ENCODE results near the gene MTF2.
A peak's percentile ranks its signal among the peaks of the same experiment; 100 is the strongest.
"Not testable (repeated sequence)": the region's sequence is repeated elsewhere in the genome, so short reads cannot be mapped to it uniquely, and the experiment has no call there.

The MTF2 gene

DNA sequence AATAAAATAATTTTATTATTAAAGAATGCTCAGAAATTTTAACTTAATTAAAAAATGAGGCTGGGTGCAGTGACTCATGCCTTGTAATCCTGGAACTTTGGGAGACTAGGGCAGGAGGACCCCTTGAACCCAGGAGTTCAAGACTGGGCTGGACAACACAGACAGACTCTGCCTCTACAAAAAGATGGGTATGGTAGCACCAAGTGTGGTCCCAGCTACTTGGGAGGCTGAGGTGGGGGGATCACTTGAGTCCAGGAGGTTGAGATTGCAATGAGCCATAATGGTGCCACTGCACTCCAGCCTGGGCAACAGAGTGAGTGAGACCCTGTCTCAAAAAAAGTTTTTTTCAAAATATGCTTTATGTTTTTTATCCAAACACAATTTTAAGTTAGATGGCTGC is 75.8 kb downstream of the MTF2 start:
- Histone ChIP-seq H3K27me3 (ENCODE audit: control insufficient read depth in 5 of 5, insufficient read depth in 4 of 5, low read length in 5 of 5) (no peaks in the 10 kb centered on the region), H3K4me3 (ENCODE audit: low read depth in 1 of 5, low read length in 5 of 5) (no peak overlapping the region), H3K36me3 (ENCODE audit: control insufficient read depth in 5 of 5, insufficient read depth in 5 of 5, low read length in 5 of 5) (peaks cover 27 to 66% (median 62%) of the 10 kb centered on the region in 5 donors), H3K9me3 (ENCODE audit: control insufficient read depth in 5 of 5, low read length in 5 of 5) (no peaks in the 10 kb centered on the region), H3K4me1 (ENCODE audit: control insufficient read depth in 5 of 5, insufficient read depth in 5 of 5, low read length in 5 of 5) (no peaks in the 10 kb centered on the region), H3K9ac (ENCODE audit: low read length in 5 of 5) (no peak overlapping the region), H3K27ac (ENCODE audit: low read depth, low read length) (no peak overlapping the region)

GRCh38 chr1:93155335-93155734 is 76.3 kb downstream of the MTF2 start:
- no peak overlapping the region for H3K4me3 ChIP-seq (ENCODE audit: low read depth in 1 of 5, low read length in 5 of 5)
- no peak overlapping the region for H3K9ac ChIP-seq (ENCODE audit: low read length in 5 of 5)
- H3K4me1 ChIP-seq (ENCODE audit: control insufficient read depth in 5 of 5, insufficient read depth in 5 of 5, low read length in 5 of 5): no peaks in the 10 kb centered on the region
- H3K27me3 ChIP-seq (ENCODE audit: control insufficient read depth in 5 of 5, insufficient read depth in 4 of 5, low read length in 5 of 5): no peaks in the 10 kb centered on the region
- no peaks in the 10 kb centered on the region for H3K9me3 ChIP-seq (ENCODE audit: control insufficient read depth in 5 of 5, low read length in 5 of 5)
- peaks cover 27 to 66% (median 59%) of the 10 kb centered on the region in 5 donors for H3K36me3 ChIP-seq (ENCODE audit: control insufficient read depth in 5 of 5, insufficient read depth in 5 of 5, low read length in 5 of 5)
- H3K27ac ChIP-seq (ENCODE audit: low read depth, low read length): no peak overlapping the region

DNA sequence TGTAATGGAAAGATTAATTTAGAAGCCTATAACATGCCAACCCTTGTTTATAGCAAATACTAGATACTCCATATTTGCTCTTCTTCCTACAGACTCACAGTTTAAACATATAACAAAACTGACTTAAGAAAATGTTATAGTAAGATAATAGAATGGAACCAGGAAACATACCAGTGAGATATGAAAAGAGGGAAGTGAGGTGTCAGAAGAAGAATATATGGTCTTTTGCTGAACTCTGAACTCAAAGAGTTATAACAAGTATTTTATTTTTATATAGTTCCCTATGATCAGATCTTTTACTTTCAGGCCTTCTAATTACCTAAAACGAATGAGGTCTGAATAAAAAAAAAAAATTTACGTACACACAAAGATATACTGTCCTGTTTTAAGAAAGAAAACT is 80.3 kb downstream of the MTF2 start:
- H3K9ac ChIP-seq (ENCODE audit: low read length in 5 of 5): no peak overlapping the region
- H3K36me3 ChIP-seq (ENCODE audit: control insufficient read depth in 5 of 5, insufficient read depth in 5 of 5, low read length in 5 of 5): peaks cover 23 to 46% (median 32%) of the 10 kb centered on the region in 5 donors
- peaks cover 0 to 4% (median 0%) of the 10 kb centered on the region in 5 donors for H3K4me1 ChIP-seq (ENCODE audit: control insufficient read depth in 5 of 5, insufficient read depth in 5 of 5, low read length in 5 of 5)
- no peak overlapping the region for H3K27ac ChIP-seq (ENCODE audit: low read depth, low read length)
- H3K27me3 ChIP-seq (ENCODE audit: control insufficient read depth in 5 of 5, insufficient read depth in 4 of 5, low read length in 5 of 5): no peaks in the 10 kb centered on the region
- no peak overlapping the region for H3K4me3 ChIP-seq (ENCODE audit: low read depth in 1 of 5, low read length in 5 of 5)
- H3K9me3 ChIP-seq (ENCODE audit: control insufficient read depth in 5 of 5, low read length in 5 of 5): no peaks in the 10 kb centered on the region

- H3K36me3 ChIP-seq (ENCODE audit: control insufficient read depth in 5 of 5, insufficient read depth in 5 of 5, low read length in 5 of 5): peaks cover 5 to 15% (median 9%) of the 10 kb centered on the region in 5 donors
- peaks cover 0 to 10% (median 4%) of the 10 kb centered on the region in 5 donors for H3K4me1 ChIP-seq (ENCODE audit: control insufficient read depth in 5 of 5, insufficient read depth in 5 of 5, low read length in 5 of 5)
- not testable (repeated sequence) for H3K9me3 ChIP-seq (ENCODE audit: control insufficient read depth in 5 of 5, low read length in 5 of 5); H3K4me3 ChIP-seq (ENCODE audit: low read depth in 1 of 5, low read length in 5 of 5); H3K9ac ChIP-seq (ENCODE audit: low read length in 5 of 5); H3K27me3 ChIP-seq (ENCODE audit: control insufficient read depth in 5 of 5, insufficient read depth in 4 of 5, low read length in 5 of 5); H3K27ac ChIP-seq (ENCODE audit: low read depth, low read length)
These were observed 84.2 kb downstream of the MTF2 start for GRCh38 chr1:93163314-93163713.

GRCh38 chr1:93164816-93165215 is 85.7 kb downstream of the MTF2 start:
- no peak overlapping the region for H3K4me3 ChIP-seq (ENCODE audit: low read depth in 1 of 5, low read length in 5 of 5)
- peak overlapping the region; percentile 5 for H3K27ac ChIP-seq (ENCODE audit: low read depth, low read length)
- H3K9ac ChIP-seq (ENCODE audit: low read length in 5 of 5): no peak overlapping the region
- peaks cover 0 to 3% (median 0%) of the 10 kb centered on the region in 5 donors for H3K9me3 ChIP-seq (ENCODE audit: control insufficient read depth in 5 of 5, low read length in 5 of 5)
- H3K27me3 ChIP-seq (ENCODE audit: control insufficient read depth in 5 of 5, insufficient read depth in 4 of 5, low read length in 5 of 5): no peaks in the 10 kb centered on the region
- peaks cover 0 to 10% (median 4%) of the 10 kb centered on the region in 5 donors for H3K4me1 ChIP-seq (ENCODE audit: control insufficient read depth in 5 of 5, insufficient read depth in 5 of 5, low read length in 5 of 5)
- H3K36me3 ChIP-seq (ENCODE audit: control insufficient read depth in 5 of 5, insufficient read depth in 5 of 5, low read length in 5 of 5): peaks cover 0 to 3% (median 2%) of the 10 kb centered on the region in 5 donors

DNA sequence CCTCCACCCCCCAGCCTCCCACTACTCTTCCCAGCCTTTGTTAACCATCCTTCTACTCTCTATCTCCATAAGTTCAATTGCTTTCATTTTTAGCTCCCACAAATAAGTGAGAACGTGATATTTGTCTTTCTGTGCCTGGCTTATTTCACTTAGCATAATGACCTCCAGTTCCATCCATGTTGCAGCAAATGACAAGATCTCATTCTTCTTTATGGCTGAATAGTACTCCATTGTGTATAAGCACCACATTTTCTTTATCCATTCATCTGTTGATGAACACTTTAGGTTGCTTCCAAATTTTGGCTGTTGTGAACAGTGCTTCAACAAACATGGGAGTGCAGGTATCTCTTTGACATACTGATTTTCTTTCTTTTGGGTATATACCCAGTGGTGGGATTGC is 86.8 kb downstream of the MTF2 start:
- not testable (repeated sequence) for H3K36me3 ChIP-seq (ENCODE audit: control insufficient read depth in 5 of 5, insufficient read depth in 5 of 5, low read length in 5 of 5); H3K27me3 ChIP-seq (ENCODE audit: control insufficient read depth in 5 of 5, insufficient read depth in 4 of 5, low read length in 5 of 5); H3K9me3 ChIP-seq (ENCODE audit: control insufficient read depth in 5 of 5, low read length in 5 of 5); H3K4me3 ChIP-seq (ENCODE audit: low read depth in 1 of 5, low read length in 5 of 5); H3K27ac ChIP-seq (ENCODE audit: low read depth, low read length); H3K9ac ChIP-seq (ENCODE audit: low read length in 5 of 5)
- H3K4me1 ChIP-seq (ENCODE audit: control insufficient read depth in 5 of 5, insufficient read depth in 5 of 5, low read length in 5 of 5): peaks cover 0 to 10% (median 4%) of the 10 kb centered on the region in 5 donors

- H3K36me3 ChIP-seq (ENCODE audit: control insufficient read depth in 5 of 5, insufficient read depth in 5 of 5, low read length in 5 of 5): no peaks in the 10 kb centered on the region
- H3K4me1 ChIP-seq (ENCODE audit: control insufficient read depth in 5 of 5, insufficient read depth in 5 of 5, low read length in 5 of 5): peaks cover 0 to 11% (median 4%) of the 10 kb centered on the region in 5 donors
- H3K4me3 ChIP-seq (ENCODE audit: low read depth in 1 of 5, low read length in 5 of 5): no peak overlapping the region
These were observed 87.9 kb downstream of the MTF2 start for GRCh38 chr1:93167006-93167405.

GRCh38 chr1:93170141-93170678 is 91.1 kb downstream of the MTF2 start:
- not testable (repeated sequence) for H3K4me3 ChIP-seq (ENCODE audit: low read depth in 1 of 5, low read length in 5 of 5); H3K9me3 ChIP-seq (ENCODE audit: control insufficient read depth in 5 of 5, low read length in 5 of 5); H3K27ac ChIP-seq (ENCODE audit: low read depth, low read length); H3K9ac ChIP-seq (ENCODE audit: low read length in 5 of 5); H3K27me3 ChIP-seq (ENCODE audit: control insufficient read depth in 5 of 5, insufficient read depth in 4 of 5, low read length in 5 of 5); H3K36me3 ChIP-seq (ENCODE audit: control insufficient read depth in 5 of 5, insufficient read depth in 5 of 5, low read length in 5 of 5)
- H3K4me1 ChIP-seq (ENCODE audit: control insufficient read depth in 5 of 5, insufficient read depth in 5 of 5, low read length in 5 of 5): peaks cover 0 to 18% (median 0%) of the 10 kb centered on the region in 5 donors

More at GRCh38 chr1:93167006-93167405, 87.9 kb downstream of the MTF2 start:
- H3K27me3 ChIP-seq (ENCODE audit: control insufficient read depth in 5 of 5, insufficient read depth in 4 of 5, low read length in 5 of 5): no peaks in the 10 kb centered on the region
- H3K9ac ChIP-seq (ENCODE audit: low read length in 5 of 5): no peak overlapping the region
- peaks cover 0 to 5% (median 0%) of the 10 kb centered on the region in 5 donors for H3K9me3 ChIP-seq (ENCODE audit: control insufficient read depth in 5 of 5, low read length in 5 of 5)
- no peak overlapping the region for H3K27ac ChIP-seq (ENCODE audit: low read depth, low read length)

- no peak overlapping the region for H3K4me3 ChIP-seq (ENCODE audit: low read depth in 1 of 5, low read length in 5 of 5)
- no peak overlapping the region for H3K27ac ChIP-seq (ENCODE audit: low read depth, low read length)
- peaks cover 0 to 26% (median 7%) of the 10 kb centered on the region in 5 donors for H3K4me1 ChIP-seq (ENCODE audit: control insufficient read depth in 5 of 5, insufficient read depth in 5 of 5, low read length in 5 of 5)
- no peaks in the 10 kb centered on the region for H3K36me3 ChIP-seq (ENCODE audit: control insufficient read depth in 5 of 5, insufficient read depth in 5 of 5, low read length in 5 of 5)
- peaks cover 0 to 4% (median 0%) of the 10 kb centered on the region in 5 donors for H3K9me3 ChIP-seq (ENCODE audit: control insufficient read depth in 5 of 5, low read length in 5 of 5)
- H3K27me3 ChIP-seq (ENCODE audit: control insufficient read depth in 5 of 5, insufficient read depth in 4 of 5, low read length in 5 of 5): no peaks in the 10 kb centered on the region
- H3K9ac ChIP-seq (ENCODE audit: low read length in 5 of 5): no peak overlapping the region
These were observed 92.5 kb downstream of the MTF2 start for GRCh38 chr1:93171549-93172034.

GRCh38 chr1:93172778-93173177 is 93.7 kb downstream of the MTF2 start:
- Histone ChIP-seq H3K9ac (ENCODE audit: low read length in 5 of 5) (no peak overlapping the region), H3K36me3 (ENCODE audit: control insufficient read depth in 5 of 5, insufficient read depth in 5 of 5, low read length in 5 of 5) (no peaks in the 10 kb centered on the region), H3K4me1 (ENCODE audit: control insufficient read depth in 5 of 5, insufficient read depth in 5 of 5, low read length in 5 of 5) (peaks cover 0 to 35% (median 14%) of the 10 kb centered on the region in 5 donors), H3K9me3 (ENCODE audit: control insufficient read depth in 5 of 5, low read length in 5 of 5) (peaks cover 0 to 2% (median 0%) of the 10 kb centered on the region in 5 donors), H3K27ac (ENCODE audit: low read depth, low read length) (no peak overlapping the region), H3K4me3 (ENCODE audit: low read depth in 1 of 5, low read length in 5 of 5) (no peak overlapping the region), H3K27me3 (ENCODE audit: control insufficient read depth in 5 of 5, insufficient read depth in 4 of 5, low read length in 5 of 5) (no peaks in the 10 kb centered on the region)

Measured in subcutaneous abdominal adipose tissue (tissue), 5 donors.